Endothelial cell of umbilical vein (primary cell): Measurements from ENCODE around the gene ACSM4. TPM values are rescaled to one million over a fixed set of nuclear protein-coding genes. Genes with fewer than 3 reads are reported as not detected.
A peak's percentile ranks its signal among the peaks of the same experiment; 100 is the strongest.

Experiments used
- BruUV-seq: library from RNA; stranded (reverse); fragments of 400-500 nt; replicated peaks from 2 replicates; lab custom pipeline; 2021; lab: Mats Ljungman, UMichigan
- CTCF ChIA-PET: fragments of 300-600, 350-600 bp; sonication (Branson Sonifier 250); formaldehyde crosslinking; loops from one replicate; lab custom pipeline; 2021; ENCODE audit warnings: antibody characterized with exemption, inconsistent platforms; lab: Charles Lee
- POLR2A ChIA-PET: fragments of 300-600, 350-600 bp; sonication (Branson Sonifier 250); formaldehyde crosslinking; loops from one replicate; lab custom pipeline; 2021; ENCODE audit warnings: antibody characterized with exemption, inconsistent platforms; lab: Charles Lee
- DNase-seq: peaks from one replicate; pipeline ENCODE4 v3.0.0-alpha.2; 2011; ENCODE audit warnings: low read depth, low spot score
- FAIRE-seq: peaks from 2 replicates; lab custom pipeline; 2011; peaks lifted over from hg19 to GRCh38; lab: Jason Lieb, UNC
- H2AFZ ChIP-seq: 2 replicates; pipeline ENCODE4 v1.6.0; 2012; ENCODE audit warnings: low read depth, low read length, control low read depth, inconsistent platforms
- H3K27ac ChIP-seq: 2 replicates; pipeline ENCODE4 v1.5.1; 2011; ENCODE audit warnings: low read depth, mild to moderate bottlenecking, control low read depth, low read length, moderate library complexity; ENCODE audit not compliant: insufficient read depth
- H3K27me3 ChIP-seq, 2 experiments: 2 replicates each; pipeline versions ENCODE4 v1.6.0 to v1.6.1; 2011; ENCODE audit warnings: low read length in 2 of 2, mixed read lengths in 1 of 2; ENCODE audit not compliant: control insufficient read depth in 2 of 2, insufficient read depth in 2 of 2
- H3K36me3 ChIP-seq, 2 experiments: 2 replicates in 1 of 2; 3 replicates in 1 of 2; pipeline ENCODE4 v1.5.1; 2011; ENCODE audit warnings: low read length in 2 of 2, mild to moderate bottlenecking in 1 of 2, moderate library complexity in 1 of 2; ENCODE audit not compliant: control insufficient read depth in 2 of 2, insufficient read depth in 2 of 2; ENCODE audit errors: extremely low read depth in 1 of 2
- H3K4me1 ChIP-seq: 3 replicates; pipeline ENCODE4 v1.5.1; 2011; ENCODE audit warnings: mild to moderate bottlenecking, low read length; ENCODE audit not compliant: control insufficient read depth, insufficient read depth; ENCODE audit errors: extremely low read depth
- H3K4me2 ChIP-seq: 2 replicates; pipeline ENCODE4 v1.6.1; 2011; ENCODE audit warnings: low read length, control low read depth, mixed read lengths; ENCODE audit not compliant: insufficient read depth
- H3K4me3 ChIP-seq, 3 experiments: fragments of 200-600 bp in 1 of 3; sonication (generic), shearing (Covaris generic) in 1 of 3; replicated peaks in 1 of 3; 2 replicates each; pipeline ENCODE4 v1.5.1; 2011 to 2016; ENCODE audit warnings: control low read depth in 3 of 3, low read length in 3 of 3, mild to moderate bottlenecking in 2 of 3, inconsistent platforms in 1 of 3, low read depth in 1 of 3, moderate library complexity in 1 of 3; ENCODE audit not compliant: insufficient read depth in 1 of 3
- H3K79me2 ChIP-seq: 2 replicates; pipeline ENCODE4 v1.6.0; 2012; ENCODE audit warnings: low read length, inconsistent platforms; ENCODE audit not compliant: control insufficient read depth, insufficient read depth
- H3K9ac ChIP-seq: replicated peaks from 2 replicates; pipeline ENCODE3; 2011; ENCODE audit warnings: low read length, control low read depth; ENCODE audit not compliant: insufficient read depth; ENCODE audit errors: extremely low read depth
- H3K9me1 ChIP-seq: replicated peaks from 3 replicates; pipeline ENCODE4 v1.6.0; 2011; ENCODE audit warnings: mild to moderate bottlenecking, low read length; ENCODE audit not compliant: control insufficient read depth, insufficient read depth; ENCODE audit errors: extremely low read depth
- H3K9me3 ChIP-seq: replicated peaks from 2 replicates; pipeline ENCODE4 v1.5.1; 2012; ENCODE audit warnings: low read length, inconsistent platforms; ENCODE audit not compliant: control insufficient read depth, insufficient read depth
- H4K20me1 ChIP-seq: replicated peaks from 2 replicates; pipeline ENCODE3; 2011; ENCODE audit warnings: mild to moderate bottlenecking, low read length; ENCODE audit not compliant: control insufficient read depth, insufficient read depth; ENCODE audit errors: extremely low read depth
- CTCF ChIP-seq, 2 donors: IDR thresholded peaks; 1 replicate in 1 of 2; 2 replicates in 1 of 2; pipeline ENCODE4 v1.5.1; 2011; ENCODE audit warnings: low read length in 2 of 2, mild to moderate bottlenecking in 2 of 2, moderate library complexity in 2 of 2, control low read depth in 1 of 2, inconsistent platforms in 1 of 2, low read depth in 1 of 2; ENCODE audit not compliant: insufficient read depth in 1 of 2; ENCODE audit errors: extremely low read depth in 1 of 2
- EZH2 ChIP-seq: IDR thresholded peaks from 2 replicates; pipeline ENCODE4 v1.6.1; 2012; ENCODE audit warnings: borderline replicate concordance, low read depth, mild to moderate bottlenecking, moderate library complexity, low read length, inconsistent platforms; ENCODE audit not compliant: severe bottlenecking
- FOS ChIP-seq: IDR thresholded peaks from 2 replicates; pipeline ENCODE4 v1.6.1; 2011; ENCODE audit warnings: mild to moderate bottlenecking, low read length, moderate library complexity, borderline replicate concordance; ENCODE audit not compliant: insufficient read depth
- GATA2 ChIP-seq: IDR thresholded peaks from 2 replicates; pipeline ENCODE4 v1.7.0; 2011; ENCODE audit warnings: low read depth, mild to moderate bottlenecking, moderate library complexity, mixed read lengths, low read length; ENCODE audit not compliant: insufficient read length, insufficient read depth
- MAX ChIP-seq: IDR thresholded peaks from 2 replicates; pipeline ENCODE4 v1.6.1; 2011; ENCODE audit not compliant: insufficient read depth, insufficient read length
- POLR2A ChIP-seq: IDR thresholded peaks from 2 replicates; pipeline ENCODE4 v1.6.1; 2012; ENCODE audit warnings: low read depth, mild to moderate bottlenecking, control low read depth, low read length
- POLR2AphosphoS5 ChIP-seq: IDR thresholded peaks from 2 replicates; pipeline ENCODE4 v1.6.1; 2012; ENCODE audit warnings: low read depth, mild to moderate bottlenecking, control low read depth, low read length, moderate library complexity; ENCODE audit not compliant: insufficient read depth
- dilution Hi-C: fragments of 300-500 bp; cut with MboI; formaldehyde crosslinking; loops from one replicate; pipeline ENCODE4 v1.15.0; 2019; ENCODE audit warnings: low sequenced_read_pairs; ENCODE audit not compliant: extremely low pct_ligation_motif_present
- intact Hi-C: fragments of 100-400 bp; cut with micrococcal nuclease; formaldehyde crosslinking; loops from one replicate; pipeline ENCODE4 v1.10.0; 2022
- polyA plus RNA-seq, 4 experiments: library from polyadenylated mRNA; depleted of rRNA in 3 of 4; stranded (reverse) in 3 of 4; unstranded in 1 of 4; fragments of >200 nt; gene quantifications; 2 replicates each; pipeline versions ENCODE4 v1.2.1 to v1.2.3, GENCODE V29; 2011 to 2012; ENCODE audit warnings: missing spikeins in 1 of 4
- total RNA-seq: library from RNA; stranded (reverse); gene quantifications from 2 replicates; pipeline ENCODE4 v1.2.3, GENCODE V29; 2021

ACSM4 gene
- total and polyA plus RNA-seq, 2 donors (not counting 3 experiments of a cell fraction or from before 2014, with no cell fraction given) = not detected

- DNase-seq (peak; percentile 13), FAIRE-seq (no peak)
- Histone ChIP-seq H3K79me2 (no peaks in the 10 kb centered on the region), H3K4me3 (no peak overlapping the region), H4K20me1 (no peaks in the 10 kb centered on the region), H3K9me3 (no peaks in the 10 kb centered on the region), H3K9ac (no peak overlapping the region), H3K9me1 (no peaks in the 10 kb centered on the region), H3K27ac (no peak overlapping the region), H3K4me1 (no peaks in the 10 kb centered on the region), H2AFZ (no peak overlapping the region), H3K27me3 (peaks cover 3 to 11% of the 10 kb centered on the region in 2 experiments), H3K36me3 (no peaks in the 10 kb centered on the region), H3K4me2 (no peak overlapping the region)
- intact Hi-C loops = no loop called here
- CTCF ChIA-PET = interaction anchor here (0.9 kb wide), 1 partner anchor 13 kb away, joined by 3 read pairs; no protein-coding TSS in a partner anchor
- POLR2A ChIA-PET = no interaction called here
- no peak for TF ChIP-seq CTCF (IDR thresholded peaks at IDR 0.05; ENCODE audit: extremely low read depth in 1 of 2, insufficient read depth in 1 of 2, low read depth in 1 of 2, low read length in 2 of 2)
- TF ChIP-seq FOS = no peak
- no peak for TF ChIP-seq MAX
- no TSS peak for BruUV-seq
- dilution Hi-C loops = no loop called here
Observed at GRCh38 chr12:7293670-7294069, 10.2 kb upstream of the ACSM4 start.

- H3K4me2 ChIP-seq = no peak overlapping the region
- no peaks in the 10 kb centered on the region for H3K4me1 ChIP-seq
- CTCF ChIA-PET = no interaction called here
- no peak overlapping the region for H3K9ac ChIP-seq
- no peak for FAIRE-seq
- TF ChIP-seq POLR2AphosphoS5 (no peak), MAX (no peak), POLR2A (no peak), FOS (no peak), GATA2 (no peak), CTCF (IDR thresholded peaks at IDR 0.05; ENCODE audit: extremely low read depth in 1 of 2, insufficient read depth in 1 of 2, low read depth in 1 of 2, low read length in 2 of 2) (no peak), EZH2 (no peak)
- no peak overlapping the region for H3K27ac ChIP-seq
- intact Hi-C loops = no loop called here
- DNase-seq = no peak
- no peaks in the 10 kb centered on the region for H4K20me1 ChIP-seq
- H3K27me3 ChIP-seq = peaks cover 3 to 11% of the 10 kb centered on the region in 2 experiments
- H3K9me1 ChIP-seq = no peaks in the 10 kb centered on the region
- no peaks in the 10 kb centered on the region for H3K79me2 ChIP-seq
- no peak overlapping the region for H3K4me3 ChIP-seq
- dilution Hi-C loops = no loop called here
- H3K36me3 ChIP-seq = no peaks in the 10 kb centered on the region
- POLR2A ChIA-PET = no interaction called here
- no TSS peak for BruUV-seq
- no peaks in the 10 kb centered on the region for H3K9me3 ChIP-seq
- no peak overlapping the region for H2AFZ ChIP-seq
Observed at GRCh38 chr12:7295529-7295928, 8.3 kb upstream of the ACSM4 start.
